ENCODE results near the gene SLC25A22. TPM values are rescaled to one million over a fixed set of nuclear protein-coding genes. Genes with fewer than 3 reads are reported as not detected.

The SLC25A22 gene
- 10 to 100 TPM; 39.7 to 47.3 (median 42.9) TPM for total RNA-seq (2021; fragmentation: NEBNext Ultra II Directional; extraction: Animal tissue kit (Norgen Biotek cat#: 25700))
- long read RNA-seq, transcript SLC25A22-228 (10 exons, 2,692 nt) = major isoform, 29 of 47 reads
- long read RNA-seq, partial matches to known transcripts = 4 of 47 reads
- long read RNA-seq, other reads (novel, unspliced or antisense) = 14 of 47 reads

GRCh38 chr11:798093-798713, at the start of gene SLC25A22:
Gene SLC25A22, minus strand, starts transcription at chr11:798281. Its CDS starts 3,275 bp downstream, at chr11:795006.
- Mint-ChIP-seq H3K4me1 (ENCODE audit: low read depth) (peaks cover 12% of the 10 kb centered on the region), H3K36me3 (ENCODE audit: low read depth) (no peaks in the 10 kb centered on the region), H3K27ac (peak within 1 kb of the TSS; percentile 89), H3K27me3 (ENCODE audit: insufficient read depth) (peaks cover 4% of the 10 kb centered on the region; the same call in 1 of the 2 replicates), H3K4me3 (peak within 1 kb of the TSS; percentile 91), H3K9me3 (no peaks in the 10 kb centered on the region)
- DNase-seq = peak; percentile 63
- TF ChIP-seq, protein P1, sequence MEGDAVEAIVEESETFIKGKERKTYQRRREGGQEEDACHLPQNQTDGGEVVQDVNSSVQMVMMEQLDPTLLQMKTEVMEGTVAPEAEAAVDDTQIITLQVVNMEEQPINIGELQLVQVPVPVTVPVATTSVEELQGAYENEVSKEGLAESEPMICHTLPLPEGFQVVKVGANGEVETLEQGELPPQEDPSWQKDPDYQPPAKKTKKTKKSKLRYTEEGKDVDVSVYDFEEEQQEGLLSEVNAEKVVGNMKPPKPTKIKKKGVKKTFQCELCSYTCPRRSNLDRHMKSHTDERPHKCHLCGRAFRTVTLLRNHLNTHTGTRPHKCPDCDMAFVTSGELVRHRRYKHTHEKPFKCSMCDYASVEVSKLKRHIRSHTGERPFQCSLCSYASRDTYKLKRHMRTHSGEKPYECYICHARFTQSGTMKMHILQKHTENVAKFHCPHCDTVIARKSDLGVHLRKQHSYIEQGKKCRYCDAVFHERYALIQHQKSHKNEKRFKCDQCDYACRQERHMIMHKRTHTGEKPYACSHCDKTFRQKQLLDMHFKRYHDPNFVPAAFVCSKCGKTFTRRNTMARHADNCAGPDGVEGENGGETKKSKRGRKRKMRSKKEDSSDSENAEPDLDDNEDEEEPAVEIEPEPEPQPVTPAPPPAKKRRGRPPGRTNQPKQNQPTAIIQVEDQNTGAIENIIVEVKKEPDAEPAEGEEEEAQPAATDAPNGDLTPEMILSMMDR (IDR thresholded peaks at IDR 0.05) = peak; percentile 85

DNA sequence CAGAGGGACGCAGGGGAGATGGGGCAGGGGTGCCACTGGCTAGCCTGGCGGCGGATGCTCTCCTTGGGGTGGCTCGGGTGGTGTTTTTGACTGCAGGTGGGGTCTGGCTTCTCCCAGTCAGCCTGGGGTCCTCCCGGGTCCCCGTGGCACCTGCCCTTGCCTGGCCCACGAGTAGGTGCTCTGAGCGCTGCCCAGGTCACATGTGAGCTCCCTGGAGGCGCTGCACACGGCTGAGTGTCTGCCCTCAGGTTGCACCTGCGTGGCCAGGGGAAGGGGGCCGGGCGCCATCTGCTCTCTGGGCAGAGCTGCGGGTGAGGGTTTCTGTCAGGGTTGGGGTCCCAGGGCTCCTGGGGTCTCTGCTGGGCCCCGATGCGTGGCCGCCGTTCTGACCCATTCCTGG, 49.8 kb upstream of the SLC25A22 start:
- Mint-ChIP-seq H3K9me3 (no peaks in the 10 kb centered on the region), H3K4me1 (ENCODE audit: low read depth) (peaks cover 25% of the 10 kb centered on the region), H3K27ac (no peak overlapping the region), H3K27me3 (ENCODE audit: insufficient read depth) (peaks cover 11% of the 10 kb centered on the region), H3K36me3 (ENCODE audit: low read depth) (no peaks in the 10 kb centered on the region), H3K4me3 (no peak overlapping the region)
- DNase-seq = no peak
- TF ChIP-seq, protein P1 (IDR thresholded peaks at IDR 0.05) = no peak

GRCh38 chr11:846496-847098, 48.5 kb upstream of the SLC25A22 start:
- no peaks in the 10 kb centered on the region for H3K36me3 Mint-ChIP-seq (ENCODE audit: low read depth)
- H3K27ac Mint-ChIP-seq = peak overlapping the region; percentile 97
- peak; percentile 73 for DNase-seq
- peak overlapping the region; percentile 90 for H3K4me3 Mint-ChIP-seq
- TF ChIP-seq, protein P1 (IDR thresholded peaks at IDR 0.05) = no peak
- H3K4me1 Mint-ChIP-seq (ENCODE audit: low read depth) = peaks cover 25% of the 10 kb centered on the region
- H3K27me3 Mint-ChIP-seq (ENCODE audit: insufficient read depth) = peaks cover 14% of the 10 kb centered on the region
- no peaks in the 10 kb centered on the region for H3K9me3 Mint-ChIP-seq

- DNase-seq = no peak
- H3K27ac Mint-ChIP-seq = peak overlapping the region; percentile 97
These were observed 47.9 kb upstream of the SLC25A22 start for GRCh38 chr11:845872-846495.

More at GRCh38 chr11:845872-846495, 47.9 kb upstream of the SLC25A22 start:
- Mint-ChIP-seq H3K27me3 (ENCODE audit: insufficient read depth) (peaks cover 19% of the 10 kb centered on the region), H3K4me1 (ENCODE audit: low read depth) (peaks cover 28% of the 10 kb centered on the region), H3K4me3 (peak overlapping the region; percentile 90), H3K36me3 (ENCODE audit: low read depth) (peaks cover 5% of the 10 kb centered on the region), H3K9me3 (0 out of 2 replicates have a peak, but pooled peaks cover 5% of the 10 kb centered on the region)
- TF ChIP-seq, protein P1 (IDR thresholded peaks at IDR 0.05) = no peak
